Breast epithelium (tissue), 4 donors: ENCODE results near the gene RRAD. TPM values are rescaled to one million over a fixed set of nuclear protein-coding genes. Genes with fewer than 3 reads are reported as not detected.
A peak's percentile ranks its signal among the peaks of the same experiment; 100 is the strongest.

Source experiments
- DNase-seq, 2 donors: peaks; one replicate each; pipeline ENCODE4 v3.0.0-alpha.2; 2019; ENCODE audit warnings: low spot score in 2 of 2
- H3K27ac ChIP-seq, 2 donors: fragments of 200-600 bp; sonication (generic) in 1 of 2; one replicate each; pipeline ENCODE4 v1.5.1; 2016 to 2019; ENCODE audit warnings: mild to moderate bottlenecking in 1 of 2
- H3K27me3 ChIP-seq, 2 donors: fragments of 200-600 bp; sonication (generic) in 1 of 2; one replicate each; pipeline versions ENCODE4 v1.5.1 to v1.6.0; 2017 to 2019; ENCODE audit warnings: control low read depth in 1 of 2, mild to moderate bottlenecking in 1 of 2
- H3K36me3 ChIP-seq: fragments of 200-600 bp; one replicate; pipeline ENCODE4 v1.5.1; 2019
- H3K4me1 ChIP-seq, 2 donors: fragments of 200-600 bp; sonication (generic); one replicate each; pipeline ENCODE4 v1.5.1; 2016 to 2019; ENCODE audit warnings: control low read depth in 1 of 2
- H3K4me3 ChIP-seq, 3 donors: fragments of 200-600 bp; sonication (generic); 1 replicate in 2 of 3; 2 replicates in 1 of 3; pipeline ENCODE4 v1.5.1; 2016 to 2019; ENCODE audit warnings: mild to moderate bottlenecking in 3 of 3, moderate library complexity in 2 of 3
- H3K9me3 ChIP-seq, 2 donors: fragments of 200-600 bp; sonication (generic) in 1 of 2; one replicate each; pipeline ENCODE4 v1.5.1; 2016 to 2019; ENCODE audit warnings: control low read depth in 1 of 2
- POLR2A ChIP-seq: fragments of 450-650 bp; IDR thresholded peaks from one replicate; pipeline ENCODE4 v1.6.1; 2016; ENCODE audit warnings: antibody characterized with exemption, mild to moderate bottlenecking, moderate library complexity
- POLR2AphosphoS5 ChIP-seq, 3 donors: sonication (generic); formaldehyde crosslinking; IDR thresholded peaks; one replicate each; pipeline ENCODE4 v1.6.1; 2017; ENCODE audit warnings: antibody characterized with exemption in 3 of 3
- intact Hi-C: fragments of 100-400 bp; cut with DNase I; formaldehyde crosslinking; loops from one replicate; pipeline ENCODE4 v1.15.1; 2023; ENCODE audit warnings: low total_unique reads
- total RNA-seq, 3 donors: library from RNA; depleted of rRNA; stranded (reverse); fragments of >200 nt; gene quantifications; one replicate each; pipeline ENCODE4 v1.1.0, GENCODE V29; 2016
- TF ChIP-seq, protein P1 (sequence below), 3 donors: fragments of 450-650 bp; IDR thresholded peaks; one replicate each; pipeline ENCODE4 v1.5.1; 2016 to 2017; ENCODE audit warnings: antibody characterized with exemption in 3 of 3, mild to moderate bottlenecking in 3 of 3, moderate library complexity in 3 of 3

The RRAD gene
- total RNA-seq, 3 donors from 2014 or later = 7.7 to 11.1 (median 8.0) TPM

DNA sequence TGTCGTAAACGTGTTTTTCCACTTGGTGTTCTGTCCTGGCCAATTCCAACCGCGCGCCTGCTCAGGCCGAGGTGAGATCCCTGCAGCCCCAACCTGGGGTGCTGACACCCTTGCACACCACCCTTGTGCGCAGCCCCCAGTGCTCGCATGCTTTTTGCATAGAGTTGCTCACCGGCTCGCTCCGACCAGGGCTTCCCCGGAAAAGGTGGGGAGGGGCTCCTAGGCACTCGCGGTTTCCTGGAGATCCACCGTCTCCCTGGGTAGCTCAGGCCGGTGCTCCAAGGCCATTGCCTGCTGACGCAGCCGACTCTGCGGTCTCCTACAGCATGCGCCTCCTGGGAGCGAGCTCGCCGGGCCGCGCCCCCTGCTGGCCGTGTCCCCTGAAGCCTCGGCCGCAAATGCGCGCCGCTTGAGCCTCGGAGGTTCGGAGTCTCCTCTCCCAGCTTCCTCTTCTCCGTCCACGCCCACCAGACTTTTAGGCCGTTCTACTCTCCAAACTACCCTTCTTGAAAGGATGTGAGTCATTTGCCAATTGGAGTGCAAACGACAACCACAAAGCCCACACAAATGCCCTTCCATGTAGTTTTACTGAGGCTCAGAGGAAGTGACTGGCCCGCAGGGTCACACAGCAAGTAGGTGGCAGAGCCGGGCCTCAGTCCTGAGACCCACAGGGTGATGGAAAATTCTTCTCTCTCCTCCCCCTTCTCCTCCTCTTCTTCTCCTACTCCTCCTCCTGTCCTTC lies 52.2 kb downstream of the RRAD start:
- intact Hi-C loops = no loop called here
- Histone ChIP-seq H3K4me3 (peak overlapping the region in 2 of 3 donors; percentile 46 to 56), H3K27ac (peak overlapping the region; percentile 46 to 79), H3K36me3 (no peaks in the 10 kb centered on the region), H3K27me3 (no peaks in the 10 kb centered on the region), H3K9me3 (no peaks in the 10 kb centered on the region), H3K4me1 (no peaks in the 10 kb centered on the region)
- DNase-seq = peak; percentile 80 to 86
- TF ChIP-seq, protein P1, sequence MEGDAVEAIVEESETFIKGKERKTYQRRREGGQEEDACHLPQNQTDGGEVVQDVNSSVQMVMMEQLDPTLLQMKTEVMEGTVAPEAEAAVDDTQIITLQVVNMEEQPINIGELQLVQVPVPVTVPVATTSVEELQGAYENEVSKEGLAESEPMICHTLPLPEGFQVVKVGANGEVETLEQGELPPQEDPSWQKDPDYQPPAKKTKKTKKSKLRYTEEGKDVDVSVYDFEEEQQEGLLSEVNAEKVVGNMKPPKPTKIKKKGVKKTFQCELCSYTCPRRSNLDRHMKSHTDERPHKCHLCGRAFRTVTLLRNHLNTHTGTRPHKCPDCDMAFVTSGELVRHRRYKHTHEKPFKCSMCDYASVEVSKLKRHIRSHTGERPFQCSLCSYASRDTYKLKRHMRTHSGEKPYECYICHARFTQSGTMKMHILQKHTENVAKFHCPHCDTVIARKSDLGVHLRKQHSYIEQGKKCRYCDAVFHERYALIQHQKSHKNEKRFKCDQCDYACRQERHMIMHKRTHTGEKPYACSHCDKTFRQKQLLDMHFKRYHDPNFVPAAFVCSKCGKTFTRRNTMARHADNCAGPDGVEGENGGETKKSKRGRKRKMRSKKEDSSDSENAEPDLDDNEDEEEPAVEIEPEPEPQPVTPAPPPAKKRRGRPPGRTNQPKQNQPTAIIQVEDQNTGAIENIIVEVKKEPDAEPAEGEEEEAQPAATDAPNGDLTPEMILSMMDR (IDR thresholded peaks at IDR 0.05) = peak; percentile 78 to 82 (median 81)
- no peak for TF ChIP-seq POLR2A
- TF ChIP-seq POLR2AphosphoS5 (IDR thresholded peaks at IDR 0.05) = peak in 2 of 3 donors; percentile 11 to 43

DNA sequence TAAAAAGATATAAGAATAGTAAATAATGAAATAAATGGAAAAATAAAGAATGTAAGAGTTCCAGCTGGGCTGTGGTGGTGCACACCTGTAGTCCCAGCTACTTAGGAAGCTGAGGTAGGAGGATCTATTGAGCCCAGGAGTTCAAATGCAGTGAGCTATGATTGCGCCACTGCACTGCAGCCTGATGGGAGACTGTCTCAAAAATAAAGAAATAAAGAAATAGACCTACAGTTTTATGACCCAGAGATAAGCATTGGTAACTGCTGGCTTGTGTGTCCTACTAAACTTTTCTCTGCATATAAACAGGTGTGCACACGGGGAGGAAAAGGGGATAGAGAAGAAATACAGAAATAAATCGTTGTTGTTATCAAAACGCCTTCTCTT lies 52.8 kb downstream of the RRAD start:
- peak overlapping the region in 2 of 3 donors; percentile 46 to 56 for H3K4me3 ChIP-seq
- H3K36me3 ChIP-seq = no peaks in the 10 kb centered on the region
- peak overlapping the region; percentile 46 to 79 for H3K27ac ChIP-seq
- no peak for TF ChIP-seq POLR2A
- no peak for TF ChIP-seq POLR2AphosphoS5 (IDR thresholded peaks at IDR 0.05)
- TF ChIP-seq, protein P1 (IDR thresholded peaks at IDR 0.05) = no peak
- H3K27me3 ChIP-seq = no peaks in the 10 kb centered on the region
- H3K9me3 ChIP-seq = no peaks in the 10 kb centered on the region
- intact Hi-C loops = no loop called here
- no peaks in the 10 kb centered on the region for H3K4me1 ChIP-seq
- no peak for DNase-seq

DNA sequence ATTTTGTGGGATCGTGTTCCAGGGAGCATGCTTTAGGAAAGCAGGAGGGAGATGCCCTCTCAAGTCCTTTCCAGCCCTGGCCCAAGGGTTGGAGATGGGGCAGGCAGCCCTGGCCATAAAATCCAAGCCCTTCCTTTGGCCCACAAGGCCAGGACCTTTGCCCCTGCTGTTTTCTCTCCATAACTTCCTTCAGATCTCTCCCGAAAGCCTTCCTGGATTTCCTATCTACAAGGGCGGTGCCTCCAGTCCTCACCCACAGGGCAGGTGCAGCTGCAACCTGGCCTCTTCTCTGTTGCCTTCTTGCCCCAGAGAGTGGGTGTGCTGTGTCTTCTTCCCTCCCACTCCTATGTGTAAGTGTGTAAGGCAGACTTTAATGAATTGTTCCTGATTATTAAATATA lies 53.5 kb downstream of the RRAD start:
- Histone ChIP-seq H3K4me3 (no peak overlapping the region), H3K36me3 (no peaks in the 10 kb centered on the region), H3K9me3 (no peaks in the 10 kb centered on the region), H3K4me1 (no peaks in the 10 kb centered on the region), H3K27ac (no peak overlapping the region), H3K27me3 (no peaks in the 10 kb centered on the region)
- intact Hi-C loops = no loop called here
- no peak for DNase-seq
- TF ChIP-seq, protein P1 (IDR thresholded peaks at IDR 0.05) = no peak
- TF ChIP-seq POLR2A (no peak), POLR2AphosphoS5 (IDR thresholded peaks at IDR 0.05) (no peak)

Other genes with a start within 250 kb of the RRAD start
- gene CMTM4, start 228.8 kb downstream of the RRAD start, total RNA-seq = 10 to 100 TPM; 12.5 to 35.4 (median 33.7) TPM
- gene DYNC1LI2, start 173.9 kb downstream of the RRAD start, total RNA-seq = 100 to 1,000 TPM; 153 to 172 (median 156) TPM
- gene TERB1, start 124.0 kb downstream of the RRAD start, total RNA-seq = under 1 TPM; 0.33 to 0.64 (median 0.59) TPM
- gene NAE1, start 94.6 kb downstream of the RRAD start, total RNA-seq = 10 to 100 TPM; 44.0 to 69.8 (median 60.3) TPM
- gene CA7, start 81.1 kb downstream of the RRAD start, total RNA-seq = 1 to 10 TPM in 1 of 3 donors, not detected in 2; 1.3 TPM
- 10 to 100 TPM in 1 of 3 donors, 1 to 10 TPM in 2; 8.8 to 18.6 (median 9.4) TPM for gene PDP2, start 45.0 kb downstream of the RRAD start, total RNA-seq
- gene CDH16, start 6.7 kb downstream of the RRAD start, total RNA-seq = not detected
- gene CIAO2B, start 8.9 kb upstream of the RRAD start, total RNA-seq = 10 to 100 TPM; 45.7 to 77.3 (median 65.4) TPM
- 10 to 100 TPM; 25.9 to 33.1 (median 31.9) TPM for gene CES2, start 10.0 kb upstream of the RRAD start, total RNA-seq
- gene CES3, start 35.7 kb upstream of the RRAD start, total RNA-seq = 1 to 10 TPM in 2 of 3 donors, under 1 TPM in 1; 0.29 to 5.9 (median 2.1) TPM
- 10 to 100 TPM in 2 of 3 donors, 1 to 10 TPM in 1; 9.0 to 19.6 (median 11.1) TPM for gene CES4A, start 63.1 kb upstream of the RRAD start, total RNA-seq
- gene CBFB, start 103.6 kb upstream of the RRAD start, total RNA-seq = 10 to 100 TPM; 48.5 to 69.1 (median 52.3) TPM
- 10 to 100 TPM; 17.8 to 31.8 (median 27.1) TPM for gene PHAF1, start 184.4 kb upstream of the RRAD start, total RNA-seq
- gene B3GNT9, start 225.5 kb upstream of the RRAD start, total RNA-seq = 10 to 100 TPM in 2 of 3 donors, 1 to 10 TPM in 1; 7.8 to 13.3 (median 11.1) TPM
- 10 to 100 TPM; 35.1 to 42.6 (median 36.4) TPM for gene TRADD, start 234.4 kb upstream of the RRAD start, total RNA-seq
- 10 to 100 TPM; 19.5 to 60.0 (median 40.1) TPM for gene FBXL8, start 234.4 kb upstream of the RRAD start, total RNA-seq
- 100 to 1,000 TPM in 1 of 3 donors, 10 to 100 TPM in 2; 46.9 to 113 (median 62.5) TPM for gene HSF4, start 239.2 kb upstream of the RRAD start, total RNA-seq
- 10 to 100 TPM; 39.7 to 87.7 (median 45.9) TPM for gene NOL3, start 245.0 kb upstream of the RRAD start, total RNA-seq